Right atrium auricular region (tissue), 2 donors: ENCODE results near the gene SLC22A17. TPM values are rescaled to one million over a fixed set of nuclear protein-coding genes. Genes with fewer than 3 reads are reported as not detected.
A peak's percentile ranks its signal among the peaks of the same experiment; 100 is the strongest.

Experiments
- DNase-seq: peaks from one replicate; pipeline ENCODE4 v3.0.0-alpha.2; 2019; ENCODE audit warnings: low spot score
- H3K27ac ChIP-seq, 2 donors: fragments of 200-600 bp; sonication (generic); 1 replicate in 1 of 2; 2 replicates in 1 of 2; pipeline ENCODE4 v1.5.1; 2016 to 2019
- H3K27me3 ChIP-seq, 2 donors: fragments of 200-600 bp; sonication (generic); one replicate each; pipeline versions ENCODE4 v1.5.1 to v1.6.0; 2017 to 2019
- H3K36me3 ChIP-seq: fragments of 200-600 bp; sonication (generic); one replicate; pipeline ENCODE4 v1.5.1; 2016
- H3K4me1 ChIP-seq, 2 donors: fragments of 200-600 bp; sonication (generic); one replicate each; pipeline versions ENCODE4 v1.5.1 to v1.6.0; 2017 to 2019
- H3K4me3 ChIP-seq, 2 donors: fragments of 200-600 bp; sonication (generic); 1 replicate in 1 of 2; 2 replicates in 1 of 2; pipeline ENCODE4 v1.5.1; 2017 to 2019; ENCODE audit warnings: mild to moderate bottlenecking in 1 of 2, moderate library complexity in 1 of 2
- H3K9me3 ChIP-seq, 2 donors: fragments of 200-600 bp; sonication (generic); one replicate each; pipeline ENCODE4 v1.5.1; 2019
- total RNA-seq, 2 donors: library from RNA; depleted of rRNA; stranded (reverse); fragments of >200 nt; gene quantifications; one replicate each; pipeline ENCODE4 v1.1.0, GENCODE V29; 2016
- TF ChIP-seq, protein P1 (sequence below), 2 donors: fragments of 200-600 bp; sonication (generic); IDR thresholded peaks; one replicate each; pipeline ENCODE4 v1.5.1; 2019; ENCODE audit warnings: antibody characterized with exemption in 2 of 2

Gene SLC22A17
- total RNA-seq, 2 donors from 2014 or later: 29.4 to 47.0 TPM

GRCh38 chr14:23319746-23320583, 32.7 kb downstream of the SLC22A17 start:
- H3K4me3 ChIP-seq: peak overlapping the region; percentile 15 to 92

DNA sequence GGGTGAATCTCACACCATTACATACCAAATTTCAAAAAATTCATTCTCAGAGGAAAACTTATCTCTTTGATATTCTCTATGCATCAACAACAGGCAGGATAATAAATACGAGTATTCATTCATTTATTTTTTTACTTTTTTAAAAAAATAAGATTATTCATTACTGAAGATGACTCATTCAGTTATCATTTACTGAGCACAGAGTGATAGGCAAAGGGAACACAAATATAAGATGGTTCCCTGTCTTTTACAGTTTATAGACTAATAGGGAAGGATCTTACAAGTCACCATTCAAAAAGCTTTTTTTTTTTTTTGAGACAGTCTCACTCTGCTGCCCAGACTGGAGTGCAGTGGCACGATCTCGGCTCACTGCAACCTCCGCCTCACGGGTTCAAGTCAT, 36.4 kb downstream of the SLC22A17 start:
- no peak for DNase-seq
- Histone ChIP-seq H3K4me1 (peaks cover 0 to 5% of the 10 kb centered on the region in 2 donors), H3K27me3 (no peaks in the 10 kb centered on the region), H3K36me3 (peaks cover 1% of the 10 kb centered on the region), H3K4me3 (no peak overlapping the region), H3K9me3 (no peaks in the 10 kb centered on the region), H3K27ac (no peak overlapping the region)
- TF ChIP-seq, protein P1, sequence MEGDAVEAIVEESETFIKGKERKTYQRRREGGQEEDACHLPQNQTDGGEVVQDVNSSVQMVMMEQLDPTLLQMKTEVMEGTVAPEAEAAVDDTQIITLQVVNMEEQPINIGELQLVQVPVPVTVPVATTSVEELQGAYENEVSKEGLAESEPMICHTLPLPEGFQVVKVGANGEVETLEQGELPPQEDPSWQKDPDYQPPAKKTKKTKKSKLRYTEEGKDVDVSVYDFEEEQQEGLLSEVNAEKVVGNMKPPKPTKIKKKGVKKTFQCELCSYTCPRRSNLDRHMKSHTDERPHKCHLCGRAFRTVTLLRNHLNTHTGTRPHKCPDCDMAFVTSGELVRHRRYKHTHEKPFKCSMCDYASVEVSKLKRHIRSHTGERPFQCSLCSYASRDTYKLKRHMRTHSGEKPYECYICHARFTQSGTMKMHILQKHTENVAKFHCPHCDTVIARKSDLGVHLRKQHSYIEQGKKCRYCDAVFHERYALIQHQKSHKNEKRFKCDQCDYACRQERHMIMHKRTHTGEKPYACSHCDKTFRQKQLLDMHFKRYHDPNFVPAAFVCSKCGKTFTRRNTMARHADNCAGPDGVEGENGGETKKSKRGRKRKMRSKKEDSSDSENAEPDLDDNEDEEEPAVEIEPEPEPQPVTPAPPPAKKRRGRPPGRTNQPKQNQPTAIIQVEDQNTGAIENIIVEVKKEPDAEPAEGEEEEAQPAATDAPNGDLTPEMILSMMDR (IDR thresholded peaks at IDR 0.05): no peak

More at GRCh38 chr14:23319746-23320583, 32.7 kb downstream of the SLC22A17 start:
- DNase-seq: peak; percentile 57
- Histone ChIP-seq H3K9me3 (no peaks in the 10 kb centered on the region), H3K27ac (peak overlapping the region; percentile 85 to 89), H3K27me3 (no peaks in the 10 kb centered on the region), H3K36me3 (peaks cover 24% of the 10 kb centered on the region), H3K4me1 (peaks cover 0 to 29% of the 10 kb centered on the region in 2 donors)
- TF ChIP-seq, protein P1 (IDR thresholded peaks at IDR 0.05): no peak

DNA sequence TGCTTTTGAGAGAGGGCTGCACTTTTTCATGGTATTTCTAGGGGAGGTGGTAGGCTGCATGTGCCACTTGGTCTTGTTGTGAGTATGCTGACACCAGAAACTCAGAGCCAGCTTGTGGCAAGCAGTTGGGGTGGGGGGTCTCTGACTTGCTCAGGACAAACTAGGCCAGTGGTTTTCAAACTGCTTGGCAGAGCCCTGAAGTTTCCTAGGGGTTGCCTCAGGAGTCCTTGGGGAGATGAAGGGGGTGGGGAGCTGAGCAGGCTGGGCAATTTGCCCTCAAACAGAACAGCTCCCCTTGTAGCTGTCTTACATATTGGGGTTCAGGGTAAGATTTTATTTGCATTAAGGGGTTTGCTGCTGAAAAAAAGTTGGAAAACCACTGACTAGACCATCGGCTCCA, 42.1 kb downstream of the SLC22A17 start:
- H3K4me1 ChIP-seq: peaks cover 0 to 30% of the 10 kb centered on the region in 2 donors
- peaks cover 29% of the 10 kb centered on the region for H3K36me3 ChIP-seq

DNA sequence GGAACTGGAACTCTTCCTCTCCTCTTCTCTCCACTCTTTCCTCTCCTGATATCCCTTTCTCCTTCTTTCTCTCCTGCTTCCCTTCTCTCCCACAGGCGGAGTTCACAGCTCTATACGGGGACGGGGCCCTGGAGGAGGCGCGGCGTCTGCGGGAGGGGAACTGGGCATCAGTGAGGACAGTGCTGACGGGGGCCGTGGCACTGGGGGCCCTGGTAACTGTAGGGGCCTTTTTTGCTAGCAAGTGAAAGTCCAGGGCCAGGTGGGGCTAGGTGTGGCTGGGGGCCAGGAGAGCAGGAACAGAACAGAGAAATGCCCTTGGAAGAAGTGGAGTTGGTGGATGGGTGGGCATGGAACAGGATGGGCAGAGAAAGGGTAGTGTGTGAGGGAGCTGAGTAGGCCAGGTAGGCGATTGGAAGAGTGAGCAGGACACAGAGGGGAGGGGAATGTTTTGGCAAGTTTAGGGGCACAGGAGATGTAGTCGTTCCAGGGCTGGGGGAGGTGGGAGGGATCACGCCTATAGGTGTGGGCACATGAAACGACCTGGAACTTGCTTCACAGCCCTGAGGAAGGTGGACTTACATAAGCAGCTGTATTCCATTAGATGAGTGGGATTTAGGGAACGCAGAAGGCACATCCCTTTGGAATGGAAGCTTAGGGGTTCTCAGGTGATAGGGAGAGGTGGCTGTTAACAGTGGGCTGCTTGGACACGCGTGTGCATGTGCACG, 43.8 kb downstream of the SLC22A17 start:
- Histone ChIP-seq H3K27ac (no peak overlapping the region), H3K36me3 (peaks cover 29% of the 10 kb centered on the region), H3K4me1 (peaks cover 0 to 31% of the 10 kb centered on the region in 2 donors), H3K9me3 (no peaks in the 10 kb centered on the region), H3K4me3 (no peak overlapping the region), H3K27me3 (no peaks in the 10 kb centered on the region)
- TF ChIP-seq, protein P1 (IDR thresholded peaks at IDR 0.05): no peak
- DNase-seq: peak; percentile 42

More for the DNA sequence above, 42.1 kb downstream of the SLC22A17 start:
- H3K4me3 ChIP-seq: no peak overlapping the region
- no peak overlapping the region for H3K27ac ChIP-seq
- TF ChIP-seq, protein P1 (IDR thresholded peaks at IDR 0.05): no peak
- no peaks in the 10 kb centered on the region for H3K27me3 ChIP-seq
- no peaks in the 10 kb centered on the region for H3K9me3 ChIP-seq
- peak; percentile 32 for DNase-seq

DNA sequence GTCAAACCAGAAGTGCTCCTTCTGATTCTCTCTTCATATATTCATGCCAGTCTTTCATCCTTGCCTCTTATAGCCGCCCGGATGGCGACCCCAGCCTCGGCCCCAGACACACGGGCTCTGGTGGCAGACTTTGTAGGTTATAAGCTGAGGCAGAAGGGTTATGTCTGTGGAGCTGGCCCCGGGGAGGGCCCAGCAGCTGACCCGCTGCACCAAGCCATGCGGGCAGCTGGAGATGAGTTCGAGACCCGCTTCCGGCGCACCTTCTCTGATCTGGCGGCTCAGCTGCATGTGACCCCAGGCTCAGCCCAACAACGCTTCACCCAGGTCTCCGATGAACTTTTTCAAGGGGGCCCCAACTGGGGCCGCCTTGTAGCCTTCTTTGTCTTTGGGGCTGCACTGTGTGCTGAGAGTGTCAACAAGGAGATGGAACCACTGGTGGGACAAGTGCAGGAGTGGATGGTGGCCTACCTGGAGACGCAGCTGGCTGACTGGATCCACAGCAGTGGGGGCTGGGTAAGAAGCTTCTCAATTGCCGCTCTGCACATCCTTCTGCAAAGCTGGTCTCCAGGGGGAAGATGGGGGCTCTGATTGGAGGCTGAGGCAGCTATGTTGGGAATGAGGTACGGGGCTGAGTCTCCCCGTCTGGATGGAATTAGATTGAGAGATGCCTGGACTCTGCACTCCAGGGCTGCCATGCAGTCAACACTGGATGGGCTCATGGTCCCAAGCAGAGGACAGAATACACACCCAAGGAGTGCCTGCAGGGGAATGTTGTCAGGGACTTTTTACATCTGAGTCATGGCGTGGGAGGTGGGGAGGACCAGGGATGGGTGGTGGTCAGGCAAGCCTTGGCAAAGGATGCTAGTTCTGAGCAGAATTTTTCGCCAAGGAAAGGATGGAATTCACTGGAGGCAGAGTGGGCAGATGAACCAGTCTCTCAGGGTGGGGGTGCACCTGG, 44.7 kb downstream of the SLC22A17 start:
- Histone ChIP-seq H3K4me3 (peak overlapping the region; percentile 55 to 74), H3K36me3 (peaks cover 29% of the 10 kb centered on the region), H3K27ac (peak overlapping the region in 1 of 2 donors; percentile 86), H3K4me1 (peaks cover 0 to 34% of the 10 kb centered on the region in 2 donors), H3K27me3 (no peaks in the 10 kb centered on the region), H3K9me3 (no peaks in the 10 kb centered on the region)
- TF ChIP-seq, protein P1 (IDR thresholded peaks at IDR 0.05): no peak
- peak; percentile 54 for DNase-seq
